A673 (cell line): ENCODE results near the gene CGNL1. TPM values are rescaled to one million over a fixed set of nuclear protein-coding genes. Genes with fewer than 3 reads are reported as not detected.

Source experiments
- BruUV-seq: library from RNA; stranded (reverse); fragments of 400-500 nt; replicated peaks from 2 replicates; lab custom pipeline; 2021; lab: Mats Ljungman, UMichigan
- CTCF ChIA-PET: fragments of 300-600 bp; sonication (Branson Sonifier 250); formaldehyde crosslinking; loops from one replicate; lab custom pipeline; 2022; ENCODE audit warnings: antibody characterized with exemption; lab: Charles Lee
- POLR2A ChIA-PET: fragments of 300-600 bp; sonication (Branson Sonifier 250); formaldehyde crosslinking; loops from one replicate; lab custom pipeline; 2022; ENCODE audit warnings: antibody characterized with exemption; ENCODE audit not compliant: low non-redundant PET; lab: Charles Lee
- DNase-seq: peaks from one replicate; pipeline ENCODE4 v3.0.0-alpha.2; 2015; ENCODE audit warnings: low spot score
- H3K27ac ChIP-seq: fragments of 200-600 bp; sonication (generic); 2 replicates; pipeline ENCODE4 v1.5.1; 2016; ENCODE audit warnings: mixed run types, low read depth, mild to moderate bottlenecking, mixed read lengths, antibody characterized with exemption, low read length; ENCODE audit not compliant: poor library complexity, severe bottlenecking
- H3K27me3 ChIP-seq: fragments of 200-600 bp; sonication (generic); replicated peaks from 2 replicates; pipeline ENCODE4 v1.6.1; 2017; ENCODE audit warnings: mixed run types, low read depth, mild to moderate bottlenecking, mixed read lengths, antibody characterized with exemption, low read length; ENCODE audit not compliant: insufficient read depth, poor library complexity
- H3K36me3 ChIP-seq: fragments of 200-600 bp; sonication (generic); 2 replicates; pipeline ENCODE4 v1.6.1; 2016; ENCODE audit warnings: mixed run types, mild to moderate bottlenecking, mixed read lengths, antibody characterized with exemption, low read length; ENCODE audit not compliant: insufficient read depth, poor library complexity, severe bottlenecking
- H3K4me1 ChIP-seq: fragments of 200-600 bp; sonication (generic); 2 replicates; pipeline ENCODE4 v1.6.1; 2017; ENCODE audit warnings: mixed run types, mild to moderate bottlenecking, mixed read lengths, antibody characterized with exemption, low read length; ENCODE audit not compliant: insufficient read depth, poor library complexity, severe bottlenecking
- H3K4me3 ChIP-seq: fragments of 200-600 bp; sonication (generic); 2 replicates; pipeline ENCODE4 v1.5.1; 2016; ENCODE audit warnings: low read depth, mixed run types, mild to moderate bottlenecking, mixed read lengths, low read length; ENCODE audit not compliant: poor library complexity, severe bottlenecking
- H3K9me3 ChIP-seq: fragments of 200-600 bp; sonication (generic); 2 replicates; pipeline ENCODE4 v1.6.1; 2016; ENCODE audit warnings: mixed run types, low read depth, mild to moderate bottlenecking, mixed read lengths, antibody characterized with exemption, low read length; ENCODE audit not compliant: poor library complexity, severe bottlenecking
- EZH2 ChIP-seq: fragments of 200-600 bp; sonication (generic); IDR thresholded peaks from 2 replicates; pipeline ENCODE4 v1.6.1; 2017; ENCODE audit warnings: borderline replicate concordance, low read depth, mild to moderate bottlenecking, mixed read lengths, antibody characterized with exemption, low read length; ENCODE audit not compliant: poor library complexity, severe bottlenecking
- intact Hi-C: fragments of 100-400 bp; cut with micrococcal nuclease; formaldehyde crosslinking; loops from one replicate; pipeline ENCODE4 v1.10.0; 2022; ENCODE audit not compliant: unreplicated experiment
- total RNA-seq: library from RNA; stranded (reverse); gene quantifications from 2 replicates; pipeline ENCODE4 v1.2.3, GENCODE V29; 2021
- TF ChIP-seq, protein P1 (sequence below): fragments of 300-800, 200-600 bp; sonication (generic); conservative IDR thresholded peaks from 2 replicates; pipeline ENCODE4 v1.5.1; 2017; ENCODE audit warnings: low read depth, mild to moderate bottlenecking, antibody characterized with exemption, low read length, moderate library complexity, mixed read lengths

The CGNL1 gene
- total RNA-seq, 1 experiment from 2014 or later, result 0.58 TPM

DNA sequence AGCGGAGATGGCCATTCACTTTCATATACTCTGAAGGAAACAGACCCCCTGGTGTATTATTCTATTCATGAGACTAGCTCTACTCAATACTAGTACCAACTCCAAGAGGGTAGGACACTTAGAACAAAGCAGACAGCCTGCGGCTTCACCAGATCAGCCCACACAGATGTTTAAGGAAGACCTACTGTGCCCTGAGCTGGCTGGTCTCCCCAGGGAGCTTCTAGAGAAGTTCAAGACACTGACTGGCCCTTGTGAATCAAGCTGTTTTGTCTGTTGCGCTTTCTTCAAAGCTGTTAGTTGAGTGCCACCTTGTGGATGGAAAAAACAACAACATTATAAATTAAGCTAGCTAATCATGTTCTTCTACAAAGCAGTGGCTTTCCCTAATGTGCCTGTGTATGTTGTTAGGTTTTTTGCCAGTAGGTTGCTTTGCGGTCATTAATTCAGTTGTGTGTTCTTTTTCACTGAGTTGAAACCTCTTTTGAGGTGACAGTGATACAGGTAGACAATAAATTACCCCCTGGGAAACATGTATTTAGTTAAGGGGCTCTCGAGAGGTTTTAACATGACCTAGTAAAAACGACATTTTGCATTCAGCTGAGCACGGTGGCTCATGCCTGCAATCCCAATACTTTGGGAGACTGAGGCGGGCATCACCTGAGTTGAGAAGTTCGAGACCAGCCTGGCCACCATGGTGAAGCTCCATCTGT, 151.2 kb downstream of the CGNL1 start:
- no peaks in the 10 kb centered on the region for H3K36me3 ChIP-seq
- peaks cover 19% of the 10 kb centered on the region for H3K4me1 ChIP-seq
- no peaks in the 10 kb centered on the region for H3K27me3 ChIP-seq
- no peaks in the 10 kb centered on the region for H3K9me3 ChIP-seq
- no peak overlapping the region for H3K27ac ChIP-seq
- H3K4me3 ChIP-seq, result no peak overlapping the region
- CTCF ChIA-PET, result interaction anchor here (0.7 to 3.0 kb wide), 15 partner anchors 10 to 1282 kb away, joined by 3 to 49 read pairs (median 7); no protein-coding TSS in a partner anchor
- no TSS peak for BruUV-seq
- intact Hi-C loops, result loop anchor here (1.0 to 10.0 kb wide), 4 partner anchors 187 to 1035 kb away; partner anchors contain the start of gene TCF12
- POLR2A ChIA-PET, result interaction anchor here (0.6 kb wide), 1 partner anchor 377 kb away, joined by 23 read pairs; no protein-coding TSS in a partner anchor
- TF ChIP-seq EZH2, result no peak
- TF ChIP-seq, protein P1, sequence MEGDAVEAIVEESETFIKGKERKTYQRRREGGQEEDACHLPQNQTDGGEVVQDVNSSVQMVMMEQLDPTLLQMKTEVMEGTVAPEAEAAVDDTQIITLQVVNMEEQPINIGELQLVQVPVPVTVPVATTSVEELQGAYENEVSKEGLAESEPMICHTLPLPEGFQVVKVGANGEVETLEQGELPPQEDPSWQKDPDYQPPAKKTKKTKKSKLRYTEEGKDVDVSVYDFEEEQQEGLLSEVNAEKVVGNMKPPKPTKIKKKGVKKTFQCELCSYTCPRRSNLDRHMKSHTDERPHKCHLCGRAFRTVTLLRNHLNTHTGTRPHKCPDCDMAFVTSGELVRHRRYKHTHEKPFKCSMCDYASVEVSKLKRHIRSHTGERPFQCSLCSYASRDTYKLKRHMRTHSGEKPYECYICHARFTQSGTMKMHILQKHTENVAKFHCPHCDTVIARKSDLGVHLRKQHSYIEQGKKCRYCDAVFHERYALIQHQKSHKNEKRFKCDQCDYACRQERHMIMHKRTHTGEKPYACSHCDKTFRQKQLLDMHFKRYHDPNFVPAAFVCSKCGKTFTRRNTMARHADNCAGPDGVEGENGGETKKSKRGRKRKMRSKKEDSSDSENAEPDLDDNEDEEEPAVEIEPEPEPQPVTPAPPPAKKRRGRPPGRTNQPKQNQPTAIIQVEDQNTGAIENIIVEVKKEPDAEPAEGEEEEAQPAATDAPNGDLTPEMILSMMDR, result peak; percentile 75
- DNase-seq, result peak; percentile 98

GRCh38 chr15:57528940-57529565, 152.7 kb downstream of the CGNL1 start:
- Histone ChIP-seq H3K9me3 (no peaks in the 10 kb centered on the region), H3K4me3 (no peak overlapping the region), H3K27ac (no peak overlapping the region), H3K4me1 (peaks cover 31% of the 10 kb centered on the region), H3K27me3 (no peaks in the 10 kb centered on the region), H3K36me3 (no peaks in the 10 kb centered on the region)
- no peak for TF ChIP-seq EZH2
- TF ChIP-seq, protein P1, result peak; percentile 45; the same call in 1 of the 2 replicates
- BruUV-seq, result no TSS peak
- ChIA-PET CTCF (interaction anchor here (0.6 to 3.0 kb wide), 4 partner anchors 13 to 183 kb away, joined by 3 to 20 read pairs (median 7); no protein-coding TSS in a partner anchor), POLR2A (interaction anchor here (0.6 kb wide), 1 partner anchor 200 kb away, joined by 4 read pairs; no protein-coding TSS in a partner anchor)
- DNase-seq, result no peak
- intact Hi-C loops, result loop anchor here (5.0 to 10.0 kb wide), 2 partner anchors 614 to 1037 kb away; partner anchors contain the start of gene TCF12

- Histone ChIP-seq H3K4me3 (no peak overlapping the region), H3K27me3 (no peaks in the 10 kb centered on the region), H3K27ac (no peak overlapping the region), H3K36me3 (no peaks in the 10 kb centered on the region), H3K4me1 (peaks cover 38% of the 10 kb centered on the region), H3K9me3 (no peaks in the 10 kb centered on the region)
- intact Hi-C loops, result loop anchor here (5.0 to 10.0 kb wide), 2 partner anchors 615 to 1037 kb away; partner anchors contain the start of gene TCF12
- ChIA-PET POLR2A (interaction anchor here (0.6 kb wide), 2 partner anchors 200 to 369 kb away, joined by 3 to 4 read pairs; no protein-coding TSS in a partner anchor), CTCF (interaction anchor here (0.6 to 3.0 kb wide), 3 partner anchors 13 to 184 kb away, joined by 4 to 20 read pairs (median 10); no protein-coding TSS in a partner anchor)
- no peak for TF ChIP-seq EZH2
- TF ChIP-seq, protein P1, result no peak
- BruUV-seq, result no TSS peak
- DNase-seq, result no peak
Observed at GRCh38 chr15:57529748-57530147, 153.4 kb downstream of the CGNL1 start.
